ENCODE data around the gene TFDP1. TPM values are rescaled to one million over a fixed set of nuclear protein-coding genes. Genes with fewer than 3 reads are reported as not detected.

Gene TFDP1
- total and polyA plus RNA-seq, 7 donors = 26.5 to 57.1 (median 40.2) TPM

DNA sequence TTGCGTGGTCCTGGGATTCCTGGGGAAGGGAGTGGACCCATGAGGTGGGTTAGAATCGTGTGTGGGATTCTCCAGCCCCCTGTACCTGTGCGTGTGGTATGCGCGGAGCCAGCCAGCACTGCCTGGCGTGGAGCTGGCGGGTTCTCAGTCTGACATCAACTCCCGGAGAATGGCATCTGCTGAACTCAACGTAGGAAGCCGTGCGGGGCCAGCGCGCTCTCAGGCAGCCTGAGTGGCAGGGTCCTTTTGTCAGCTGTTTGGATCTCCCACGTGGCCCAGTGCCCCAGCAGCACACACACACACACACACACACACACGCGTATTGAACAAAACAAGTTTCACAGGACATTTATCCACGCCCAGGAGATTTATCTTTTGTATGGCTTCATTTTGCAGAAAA is 45.3 kb downstream of the TFDP1 start:
- Histone ChIP-seq H3K4me1 (peaks cover 0 to 5% (median 0%) of the 10 kb centered on the region in 4 donors), H3K36me3 (peaks cover 0 to 57% (median 9%) of the 10 kb centered on the region in 4 donors), H3K4me3 (no peak overlapping the region), H3K9me3 (no peaks in the 10 kb centered on the region), H3K27ac (no peak overlapping the region), H3K27me3 (no peaks in the 10 kb centered on the region)
- TF ChIP-seq POLR2A (IDR thresholded peaks at IDR 0.05) (no peak), EP300 (IDR thresholded peaks at IDR 0.05) (no peak), POLR2AphosphoS5 (IDR thresholded peaks at IDR 0.05) (no peak)
- TF ChIP-seq, protein P1, sequence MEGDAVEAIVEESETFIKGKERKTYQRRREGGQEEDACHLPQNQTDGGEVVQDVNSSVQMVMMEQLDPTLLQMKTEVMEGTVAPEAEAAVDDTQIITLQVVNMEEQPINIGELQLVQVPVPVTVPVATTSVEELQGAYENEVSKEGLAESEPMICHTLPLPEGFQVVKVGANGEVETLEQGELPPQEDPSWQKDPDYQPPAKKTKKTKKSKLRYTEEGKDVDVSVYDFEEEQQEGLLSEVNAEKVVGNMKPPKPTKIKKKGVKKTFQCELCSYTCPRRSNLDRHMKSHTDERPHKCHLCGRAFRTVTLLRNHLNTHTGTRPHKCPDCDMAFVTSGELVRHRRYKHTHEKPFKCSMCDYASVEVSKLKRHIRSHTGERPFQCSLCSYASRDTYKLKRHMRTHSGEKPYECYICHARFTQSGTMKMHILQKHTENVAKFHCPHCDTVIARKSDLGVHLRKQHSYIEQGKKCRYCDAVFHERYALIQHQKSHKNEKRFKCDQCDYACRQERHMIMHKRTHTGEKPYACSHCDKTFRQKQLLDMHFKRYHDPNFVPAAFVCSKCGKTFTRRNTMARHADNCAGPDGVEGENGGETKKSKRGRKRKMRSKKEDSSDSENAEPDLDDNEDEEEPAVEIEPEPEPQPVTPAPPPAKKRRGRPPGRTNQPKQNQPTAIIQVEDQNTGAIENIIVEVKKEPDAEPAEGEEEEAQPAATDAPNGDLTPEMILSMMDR (IDR thresholded peaks at IDR 0.05) = no peak
- intact Hi-C loops (cut with DNase I) = no loop called here
- peak; percentile 48 for DNase-seq
- WGBS, 2 donors = 93 to 94% methylated on average over 17 of the region's 17 CpGs

DNA sequence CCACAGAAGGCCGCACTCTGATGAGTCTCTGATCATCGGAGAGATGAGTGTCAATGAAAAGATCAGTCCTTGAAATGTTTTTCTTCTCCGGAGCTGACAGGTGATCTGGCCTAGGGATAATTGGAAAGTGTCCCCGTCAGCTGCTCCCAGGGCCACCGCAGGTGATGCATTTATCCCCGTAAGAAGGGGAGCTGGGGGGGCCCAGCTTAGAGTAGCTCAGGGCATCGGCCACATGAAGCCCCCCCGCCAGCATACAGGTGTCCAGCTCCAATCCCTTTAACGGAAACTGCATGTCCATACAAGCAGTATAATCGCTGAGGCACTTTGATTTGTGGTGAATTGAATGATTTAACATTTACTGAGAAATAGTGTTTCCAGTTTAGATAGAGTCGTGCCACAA is 45.7 kb downstream of the TFDP1 start:
- H3K9me3 ChIP-seq = no peaks in the 10 kb centered on the region
- H3K27ac ChIP-seq = no peak overlapping the region
- H3K27me3 ChIP-seq = no peaks in the 10 kb centered on the region
- no peak for TF ChIP-seq POLR2A (IDR thresholded peaks at IDR 0.05)
- TF ChIP-seq, protein P1 (IDR thresholded peaks at IDR 0.05) = no peak
- TF ChIP-seq POLR2AphosphoS5 (IDR thresholded peaks at IDR 0.05) = no peak
- no peak for TF ChIP-seq EP300 (IDR thresholded peaks at IDR 0.05)
- DNase-seq = peak; percentile 44
- H3K4me3 ChIP-seq = no peak overlapping the region
- 94 to 96% methylated on average over 11 of the region's 11 CpGs for WGBS, 2 donors
- intact Hi-C loops (cut with DNase I) = no loop called here
- peaks cover 0 to 5% (median 0%) of the 10 kb centered on the region in 4 donors for H3K4me1 ChIP-seq
- H3K36me3 ChIP-seq = peaks cover 0 to 62% (median 13%) of the 10 kb centered on the region in 4 donors

DNA sequence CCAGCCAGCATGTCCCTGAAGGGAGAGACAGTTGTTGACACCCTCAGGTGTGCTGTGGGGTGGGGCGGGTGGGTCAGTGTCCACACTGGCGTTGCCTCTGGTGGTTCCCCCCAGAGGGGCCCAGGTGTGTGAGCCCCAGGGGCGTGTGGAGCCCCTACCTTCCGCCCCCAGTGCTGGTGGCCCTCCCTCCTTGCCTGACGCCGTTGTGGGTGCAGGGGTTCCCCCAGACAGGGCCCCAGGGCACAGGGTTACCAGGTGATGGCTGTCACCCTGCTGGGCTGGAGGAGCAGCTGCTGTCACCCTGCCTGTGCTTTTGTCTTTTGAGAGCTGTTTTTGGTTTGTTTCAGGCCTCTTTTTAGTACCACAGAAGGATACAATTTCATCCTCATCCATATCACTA is 46.3 kb downstream of the TFDP1 start:
- Histone ChIP-seq H3K4me1 (peaks cover 0 to 5% (median 0%) of the 10 kb centered on the region in 4 donors), H3K27me3 (no peaks in the 10 kb centered on the region), H3K27ac (no peak overlapping the region), H3K9me3 (no peaks in the 10 kb centered on the region), H3K36me3 (peaks cover 0 to 67% (median 16%) of the 10 kb centered on the region in 4 donors), H3K4me3 (no peak overlapping the region)
- TF ChIP-seq, protein P1 (IDR thresholded peaks at IDR 0.05) = no peak
- TF ChIP-seq EP300 (IDR thresholded peaks at IDR 0.05) (no peak), POLR2AphosphoS5 (IDR thresholded peaks at IDR 0.05) (no peak), POLR2A (IDR thresholded peaks at IDR 0.05) (no peak)
- WGBS, 2 donors = 82 to 90% methylated on average over 6 of the region's 6 CpGs
- DNase-seq = peak; percentile 36
- intact Hi-C loops (cut with DNase I) = no loop called here

DNA sequence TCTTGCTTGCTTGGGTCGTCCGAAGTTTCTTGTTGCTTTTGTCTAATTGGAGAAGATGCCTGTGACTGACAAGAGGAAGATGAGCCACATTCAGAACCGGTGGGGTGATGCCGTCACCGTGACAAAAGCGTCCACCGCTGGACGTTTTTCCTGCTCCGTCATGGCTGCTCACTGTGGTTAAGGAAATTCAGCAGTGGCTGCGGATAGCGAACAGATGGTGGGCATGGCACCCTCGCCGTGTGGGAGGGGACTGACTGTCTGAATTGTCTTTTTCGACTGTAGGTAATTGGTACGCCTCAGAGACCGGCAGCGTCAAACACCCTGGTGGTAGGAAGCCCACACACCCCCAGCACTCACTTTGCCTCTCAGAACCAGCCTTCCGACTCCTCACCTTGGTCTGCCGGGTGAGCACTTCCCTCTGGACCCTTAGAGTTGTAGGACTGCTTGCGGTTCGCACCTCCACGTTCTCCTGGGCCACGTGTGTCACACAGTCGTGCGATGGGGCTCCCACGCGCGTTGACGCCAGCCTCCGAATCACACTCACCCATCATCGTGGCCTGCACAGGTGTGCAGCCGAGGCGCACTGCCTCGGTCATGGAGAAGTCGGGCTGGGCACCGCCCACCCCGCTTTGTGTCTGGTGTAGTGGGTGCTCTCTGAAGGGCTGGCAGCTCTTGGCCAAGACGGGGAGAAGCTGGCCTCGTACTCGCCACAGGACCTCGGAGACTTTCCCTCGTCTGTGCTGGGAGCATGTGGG is 47.0 kb downstream of the TFDP1 start:
- peaks cover 0 to 74% (median 20%) of the 10 kb centered on the region in 4 donors for H3K36me3 ChIP-seq

More for the DNA sequence above, 47.0 kb downstream of the TFDP1 start:
- H3K4me3 ChIP-seq = no peak overlapping the region
- no peak for TF ChIP-seq EP300 (IDR thresholded peaks at IDR 0.05)
- no peak for TF ChIP-seq POLR2AphosphoS5 (IDR thresholded peaks at IDR 0.05)
- no peak for TF ChIP-seq POLR2A (IDR thresholded peaks at IDR 0.05)
- TF ChIP-seq, protein P1 (IDR thresholded peaks at IDR 0.05) = no peak
- H3K9me3 ChIP-seq = no peaks in the 10 kb centered on the region
- peak; percentile 48 for DNase-seq
- no peaks in the 10 kb centered on the region for H3K27me3 ChIP-seq
- no peak overlapping the region for H3K27ac ChIP-seq
- WGBS, 2 donors = 96 to 97% methylated on average over 42 of the region's 42 CpGs
- no peaks in the 10 kb centered on the region for H3K4me1 ChIP-seq
- intact Hi-C loops (cut with DNase I) = no loop called here

All from sigmoid colon (tissue), 7 donors.